ENCODE results near the gene DEFB125. TPM values are rescaled to one million over a fixed set of nuclear protein-coding genes. Genes with fewer than 3 reads are reported as not detected.
"Not testable (repeated sequence)": the region's sequence is repeated elsewhere in the genome, so short reads cannot be mapped to it uniquely, and the experiment has no call there.

DEFB125 gene
- total RNA-seq, 1 donor from 2014 or later, result not detected

DNA sequence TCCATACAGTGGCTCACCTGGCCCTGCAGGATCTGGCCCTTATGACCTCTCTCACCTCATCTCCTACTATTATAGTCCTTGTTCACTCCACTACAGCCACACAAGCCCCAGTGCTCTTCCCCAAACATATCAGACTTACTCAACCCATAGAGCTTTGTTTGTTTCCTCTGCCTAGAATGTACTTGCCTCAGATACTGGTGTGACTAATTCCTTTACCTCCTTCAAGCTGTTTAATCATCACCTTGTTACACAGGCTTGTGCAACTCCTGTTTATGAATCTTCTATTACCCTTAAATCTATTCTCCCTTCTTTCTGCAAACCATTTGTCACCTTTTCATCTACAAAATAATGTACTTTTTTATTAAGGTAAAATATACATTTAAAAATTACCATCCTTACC lies 3.2 kb downstream of the DEFB125 start:
- H3K4me3 Mint-ChIP-seq, result no peak overlapping the region
- H3K27me3 Mint-ChIP-seq (ENCODE audit: low read depth), result peaks cover 82% of the 10 kb centered on the region
- no peak for DNase-seq (ENCODE audit: low read depth, low spot score)
- TF ChIP-seq, protein P1, sequence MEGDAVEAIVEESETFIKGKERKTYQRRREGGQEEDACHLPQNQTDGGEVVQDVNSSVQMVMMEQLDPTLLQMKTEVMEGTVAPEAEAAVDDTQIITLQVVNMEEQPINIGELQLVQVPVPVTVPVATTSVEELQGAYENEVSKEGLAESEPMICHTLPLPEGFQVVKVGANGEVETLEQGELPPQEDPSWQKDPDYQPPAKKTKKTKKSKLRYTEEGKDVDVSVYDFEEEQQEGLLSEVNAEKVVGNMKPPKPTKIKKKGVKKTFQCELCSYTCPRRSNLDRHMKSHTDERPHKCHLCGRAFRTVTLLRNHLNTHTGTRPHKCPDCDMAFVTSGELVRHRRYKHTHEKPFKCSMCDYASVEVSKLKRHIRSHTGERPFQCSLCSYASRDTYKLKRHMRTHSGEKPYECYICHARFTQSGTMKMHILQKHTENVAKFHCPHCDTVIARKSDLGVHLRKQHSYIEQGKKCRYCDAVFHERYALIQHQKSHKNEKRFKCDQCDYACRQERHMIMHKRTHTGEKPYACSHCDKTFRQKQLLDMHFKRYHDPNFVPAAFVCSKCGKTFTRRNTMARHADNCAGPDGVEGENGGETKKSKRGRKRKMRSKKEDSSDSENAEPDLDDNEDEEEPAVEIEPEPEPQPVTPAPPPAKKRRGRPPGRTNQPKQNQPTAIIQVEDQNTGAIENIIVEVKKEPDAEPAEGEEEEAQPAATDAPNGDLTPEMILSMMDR (conservative IDR thresholded peaks at IDR 0.05), result no peak
- H3K4me1 Mint-ChIP-seq, result no peaks in the 10 kb centered on the region
- peaks cover 13% of the 10 kb centered on the region for H3K9me3 Mint-ChIP-seq
- H3K36me3 Mint-ChIP-seq (ENCODE audit: low read depth), result no peaks in the 10 kb centered on the region
- H3K27ac Mint-ChIP-seq (ENCODE audit: unreplicated experiment), result no peak overlapping the region

- peaks cover 18% of the 10 kb centered on the region for H3K9me3 Mint-ChIP-seq
- H3K4me1 Mint-ChIP-seq, result no peaks in the 10 kb centered on the region
- no peaks in the 10 kb centered on the region for H3K36me3 Mint-ChIP-seq (ENCODE audit: low read depth)
- TF ChIP-seq, protein P1 (conservative IDR thresholded peaks at IDR 0.05), result no peak
- no peak overlapping the region for H3K4me3 Mint-ChIP-seq
- DNase-seq (ENCODE audit: low read depth, low spot score), result no peak
- H3K27me3 Mint-ChIP-seq (ENCODE audit: low read depth), result peaks cover 77% of the 10 kb centered on the region
- H3K27ac Mint-ChIP-seq (ENCODE audit: unreplicated experiment), result no peak overlapping the region
These were observed 6.2 kb downstream of the DEFB125 start for GRCh38 chr20:93641-94040.

- TF ChIP-seq, protein P1 (conservative IDR thresholded peaks at IDR 0.05), result no peak
- peaks cover 18% of the 10 kb centered on the region for H3K9me3 Mint-ChIP-seq
- no peak overlapping the region for H3K27ac Mint-ChIP-seq (ENCODE audit: unreplicated experiment)
- H3K4me3 Mint-ChIP-seq, result no peak overlapping the region
- no peak for DNase-seq (ENCODE audit: low read depth, low spot score)
- peaks cover 84% of the 10 kb centered on the region for H3K27me3 Mint-ChIP-seq (ENCODE audit: low read depth)
- H3K4me1 Mint-ChIP-seq, result no peaks in the 10 kb centered on the region
- no peaks in the 10 kb centered on the region for H3K36me3 Mint-ChIP-seq (ENCODE audit: low read depth)
These were observed 7.7 kb downstream of the DEFB125 start for GRCh38 chr20:95215-95614.

- H3K27ac Mint-ChIP-seq (ENCODE audit: unreplicated experiment); H3K4me3 Mint-ChIP-seq; DNase-seq (ENCODE audit: low read depth, low spot score); H3K4me1 Mint-ChIP-seq; H3K36me3 Mint-ChIP-seq (ENCODE audit: low read depth): not testable (repeated sequence)
- Mint-ChIP-seq H3K27me3 (ENCODE audit: low read depth) (peaks cover 79% of the 10 kb centered on the region), H3K9me3 (peaks cover 18% of the 10 kb centered on the region)
These were observed 10.2 kb downstream of the DEFB125 start for GRCh38 chr20:97691-98090.

- Mint-ChIP-seq H3K4me1 (no peaks in the 10 kb centered on the region), H3K27me3 (ENCODE audit: low read depth) (peaks cover 88% of the 10 kb centered on the region), H3K27ac (ENCODE audit: unreplicated experiment) (no peak overlapping the region), H3K9me3 (peaks cover 3% of the 10 kb centered on the region), H3K36me3 (ENCODE audit: low read depth) (no peaks in the 10 kb centered on the region), H3K4me3 (no peak overlapping the region)
- DNase-seq (ENCODE audit: low read depth, low spot score), result no peak
- TF ChIP-seq, protein P1 (conservative IDR thresholded peaks at IDR 0.05), result no peak
These were observed 14.5 kb downstream of the DEFB125 start for GRCh38 chr20:101975-102374.

DNA sequence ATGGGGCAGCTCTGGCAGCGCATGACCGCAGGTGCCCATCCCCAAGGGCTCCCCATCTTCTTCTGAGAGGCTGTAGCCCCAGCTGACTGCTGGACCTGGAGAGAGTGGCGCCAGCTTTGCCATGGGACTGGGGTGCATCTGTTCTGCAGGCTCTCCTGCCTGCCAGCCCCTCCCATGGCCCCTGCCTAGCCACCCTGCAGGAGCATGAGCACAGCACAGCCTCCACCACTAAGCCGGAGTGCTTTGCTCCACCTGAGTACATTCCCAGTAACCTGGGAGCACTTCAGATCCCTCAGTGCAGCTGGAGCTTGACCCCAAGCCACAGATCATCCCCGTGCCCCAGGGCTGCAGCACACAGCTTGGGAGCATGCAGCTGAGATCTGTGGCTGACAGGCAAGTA lies 16.0 kb downstream of the DEFB125 start:
- peaks cover 93% of the 10 kb centered on the region for H3K27me3 Mint-ChIP-seq (ENCODE audit: low read depth)
- no peak overlapping the region for H3K4me3 Mint-ChIP-seq
- TF ChIP-seq, protein P1 (conservative IDR thresholded peaks at IDR 0.05), result no peak
- H3K9me3 Mint-ChIP-seq, result no peaks in the 10 kb centered on the region
- no peak overlapping the region for H3K27ac Mint-ChIP-seq (ENCODE audit: unreplicated experiment)
- DNase-seq (ENCODE audit: low read depth, low spot score), result no peak
- H3K36me3 Mint-ChIP-seq (ENCODE audit: low read depth), result no peaks in the 10 kb centered on the region
- no peaks in the 10 kb centered on the region for H3K4me1 Mint-ChIP-seq

Data from neural crest cell (in vitro differentiated cells).